ENCODE results near the gene ATE1.
"Not testable (repeated sequence)": the region's sequence is repeated elsewhere in the genome, so short reads cannot be mapped to it uniquely, and the experiment has no call there.

Gene ATE1

GRCh38 chr10:121949451-121949850 is 21.6 kb upstream of the ATE1 start:
- no peaks in the 10 kb centered on the region for H3K36me3 ChIP-seq (ENCODE audit: control insufficient read depth, insufficient read depth, low read length)
- H3K9me3 ChIP-seq (ENCODE audit: control insufficient read depth, low read length) = no peaks in the 10 kb centered on the region
- H3K4me3 ChIP-seq (ENCODE audit: low read length) = no peak overlapping the region
- H3K9ac ChIP-seq (ENCODE audit: low read length) = no peak overlapping the region
- no peaks in the 10 kb centered on the region for H3K27me3 ChIP-seq (ENCODE audit: control insufficient read depth, insufficient read depth, low read length)
- peaks cover 13% of the 10 kb centered on the region for H3K4me1 ChIP-seq (ENCODE audit: control insufficient read depth, insufficient read depth, low read length)

GRCh38 chr10:121949049-121949448 is 21.2 kb upstream of the ATE1 start:
- Histone ChIP-seq H3K4me3 (ENCODE audit: low read length) (no peak overlapping the region), H3K9ac (ENCODE audit: low read length) (no peak overlapping the region), H3K36me3 (ENCODE audit: control insufficient read depth, insufficient read depth, low read length) (no peaks in the 10 kb centered on the region), H3K27me3 (ENCODE audit: control insufficient read depth, insufficient read depth, low read length) (no peaks in the 10 kb centered on the region), H3K4me1 (ENCODE audit: control insufficient read depth, insufficient read depth, low read length) (peaks cover 13% of the 10 kb centered on the region), H3K9me3 (ENCODE audit: control insufficient read depth, low read length) (no peaks in the 10 kb centered on the region)

GRCh38 chr10:121947343-121948330 is 19.8 kb upstream of the ATE1 start:
- H3K27me3 ChIP-seq (ENCODE audit: control insufficient read depth, insufficient read depth, low read length) = no peaks in the 10 kb centered on the region
- H3K36me3 ChIP-seq (ENCODE audit: control insufficient read depth, insufficient read depth, low read length) = no peaks in the 10 kb centered on the region

GRCh38 chr10:121942749-121943416 is 15.1 kb upstream of the ATE1 start:
- Histone ChIP-seq H3K4me3 (ENCODE audit: low read length) (no peak overlapping the region), H3K4me1 (ENCODE audit: control insufficient read depth, insufficient read depth, low read length) (peaks cover 4% of the 10 kb centered on the region), H3K36me3 (ENCODE audit: control insufficient read depth, insufficient read depth, low read length) (no peaks in the 10 kb centered on the region), H3K9me3 (ENCODE audit: control insufficient read depth, low read length) (no peaks in the 10 kb centered on the region), H3K9ac (ENCODE audit: low read length) (no peak overlapping the region), H3K27me3 (ENCODE audit: control insufficient read depth, insufficient read depth, low read length) (no peaks in the 10 kb centered on the region)

More at GRCh38 chr10:121947343-121948330, 19.8 kb upstream of the ATE1 start:
- Histone ChIP-seq H3K9me3 (ENCODE audit: control insufficient read depth, low read length) (no peaks in the 10 kb centered on the region), H3K4me3 (ENCODE audit: low read length) (no peak overlapping the region), H3K4me1 (ENCODE audit: control insufficient read depth, insufficient read depth, low read length) (peaks cover 13% of the 10 kb centered on the region), H3K9ac (ENCODE audit: low read length) (no peak overlapping the region)

- H3K36me3 ChIP-seq (ENCODE audit: control insufficient read depth, insufficient read depth, low read length) = no peaks in the 10 kb centered on the region
- H3K27me3 ChIP-seq (ENCODE audit: control insufficient read depth, insufficient read depth, low read length) = no peaks in the 10 kb centered on the region
- no peak overlapping the region for H3K9ac ChIP-seq (ENCODE audit: low read length)
- no peak overlapping the region for H3K4me3 ChIP-seq (ENCODE audit: low read length)
- H3K9me3 ChIP-seq (ENCODE audit: control insufficient read depth, low read length) = no peaks in the 10 kb centered on the region
- no peaks in the 10 kb centered on the region for H3K4me1 ChIP-seq (ENCODE audit: control insufficient read depth, insufficient read depth, low read length)
These were observed 13.7 kb upstream of the ATE1 start for GRCh38 chr10:121941532-121941931.

DNA sequence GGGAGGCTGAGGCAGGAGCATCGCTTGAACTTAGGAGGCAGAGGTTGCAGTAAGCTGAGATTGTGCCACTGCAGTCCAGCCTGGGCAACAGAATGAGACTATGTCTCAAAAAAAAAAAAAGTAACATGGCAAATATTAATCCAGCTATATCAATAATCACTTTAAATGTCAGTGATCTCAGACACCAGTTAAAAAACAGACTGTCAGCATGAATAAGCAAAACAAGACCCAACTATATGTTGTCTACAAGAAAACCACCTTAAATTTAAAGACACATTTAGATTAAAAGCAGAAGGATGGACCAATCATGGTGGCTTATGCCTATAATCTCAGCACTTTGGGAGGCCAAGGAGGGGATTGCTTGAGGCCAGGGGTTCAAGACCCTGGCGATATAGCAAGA is 8.5 kb upstream of the ATE1 start:
- no peaks in the 10 kb centered on the region for H3K9me3 ChIP-seq (ENCODE audit: control insufficient read depth, low read length)
- H3K9ac ChIP-seq (ENCODE audit: low read length) = no peak overlapping the region
- peaks cover 14% of the 10 kb centered on the region for H3K4me1 ChIP-seq (ENCODE audit: control insufficient read depth, insufficient read depth, low read length)
- H3K36me3 ChIP-seq (ENCODE audit: control insufficient read depth, insufficient read depth, low read length) = no peaks in the 10 kb centered on the region
- no peaks in the 10 kb centered on the region for H3K27me3 ChIP-seq (ENCODE audit: control insufficient read depth, insufficient read depth, low read length)
- H3K4me3 ChIP-seq (ENCODE audit: low read length) = no peak overlapping the region

DNA sequence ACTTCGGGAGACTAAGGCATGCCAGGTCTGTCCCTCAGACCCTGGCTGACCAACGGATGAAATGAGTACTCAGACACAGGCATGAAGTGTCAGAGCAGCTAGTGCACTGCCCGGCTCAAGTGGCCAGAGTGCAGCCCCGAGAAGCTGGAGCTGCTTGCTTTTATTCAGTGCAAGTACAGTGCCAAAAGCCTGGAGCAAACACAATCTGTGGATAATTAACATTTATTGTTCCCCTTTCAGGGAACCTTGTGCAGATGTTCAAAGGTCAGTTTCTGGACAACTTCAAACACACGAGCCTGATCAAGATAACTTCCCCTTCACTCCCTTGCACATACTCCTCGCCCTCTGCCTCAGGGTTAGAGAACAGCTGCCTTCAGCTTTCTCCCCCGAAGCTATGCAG is 7.9 kb upstream of the ATE1 start:
- Histone ChIP-seq H3K36me3 (ENCODE audit: control insufficient read depth, insufficient read depth, low read length) (no peaks in the 10 kb centered on the region), H3K9me3 (ENCODE audit: control insufficient read depth, low read length) (no peaks in the 10 kb centered on the region), H3K4me1 (ENCODE audit: control insufficient read depth, insufficient read depth, low read length) (peaks cover 14% of the 10 kb centered on the region), H3K9ac (ENCODE audit: low read length) (no peak overlapping the region), H3K4me3 (ENCODE audit: low read length) (no peak overlapping the region), H3K27me3 (ENCODE audit: control insufficient read depth, insufficient read depth, low read length) (no peaks in the 10 kb centered on the region)

GRCh38 chr10:121930268-121931085 is 2.6 kb upstream of the ATE1 start:
- not testable (repeated sequence) for H3K4me1 ChIP-seq (ENCODE audit: control insufficient read depth, insufficient read depth, low read length); H3K9ac ChIP-seq (ENCODE audit: low read length); H3K36me3 ChIP-seq (ENCODE audit: control insufficient read depth, insufficient read depth, low read length); H3K27me3 ChIP-seq (ENCODE audit: control insufficient read depth, insufficient read depth, low read length); H3K4me3 ChIP-seq (ENCODE audit: low read length); H3K9me3 ChIP-seq (ENCODE audit: control insufficient read depth, low read length)

DNA sequence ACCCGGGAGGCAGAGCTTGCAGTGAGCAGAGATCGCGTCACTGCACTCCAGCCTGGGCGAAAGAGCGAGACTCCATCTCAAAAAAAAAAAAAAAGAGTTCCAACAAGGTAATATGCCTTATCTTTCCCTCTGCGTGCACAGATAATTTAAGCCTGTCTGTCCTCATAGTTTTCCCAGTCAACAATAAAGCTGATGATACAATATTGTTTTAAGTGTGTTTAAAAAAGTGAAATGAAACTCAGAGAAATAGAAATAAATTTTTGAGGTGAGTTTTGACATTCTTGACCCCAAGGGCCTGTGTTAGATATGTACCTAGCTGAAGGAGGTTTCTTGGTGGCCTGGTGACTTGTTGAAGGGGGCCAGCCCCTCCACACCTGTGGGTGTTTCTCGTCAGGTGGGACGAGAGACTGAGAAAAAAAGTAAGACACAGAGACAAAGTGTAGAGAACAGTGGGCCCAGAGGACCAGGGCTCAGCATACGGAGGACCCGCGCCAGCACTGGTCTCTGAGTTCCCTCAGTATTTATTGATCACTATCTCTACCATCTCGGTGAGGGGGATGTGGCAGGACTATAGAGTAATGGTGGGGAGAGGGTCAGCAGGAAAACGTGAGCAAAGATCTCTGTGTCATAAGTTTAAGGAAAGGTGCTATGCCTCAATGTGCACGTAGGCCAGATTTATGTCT is 1.9 kb upstream of the ATE1 start:
- H3K4me3 ChIP-seq (ENCODE audit: low read length); H3K36me3 ChIP-seq (ENCODE audit: control insufficient read depth, insufficient read depth, low read length); H3K4me1 ChIP-seq (ENCODE audit: control insufficient read depth, insufficient read depth, low read length); H3K9me3 ChIP-seq (ENCODE audit: control insufficient read depth, low read length); H3K27me3 ChIP-seq (ENCODE audit: control insufficient read depth, insufficient read depth, low read length); H3K9ac ChIP-seq (ENCODE audit: low read length): not testable (repeated sequence)

- H3K36me3 ChIP-seq (ENCODE audit: control insufficient read depth, insufficient read depth, low read length) = no peaks in the 10 kb centered on the region
- H3K9ac ChIP-seq (ENCODE audit: low read length) = peak overlapping the region; percentile 96
- peaks cover 6% of the 10 kb centered on the region for H3K4me1 ChIP-seq (ENCODE audit: control insufficient read depth, insufficient read depth, low read length)
These were observed 675 bp upstream of the ATE1 start for GRCh38 chr10:121928528-121928884.

GRCh38 chr10:121927318-121927840 is 452 bp downstream of the ATE1 start:
- Histone ChIP-seq H3K4me3 (ENCODE audit: low read length) (peak overlapping the region; percentile 77), H3K27me3 (ENCODE audit: control insufficient read depth, insufficient read depth, low read length) (no peaks in the 10 kb centered on the region), H3K36me3 (ENCODE audit: control insufficient read depth, insufficient read depth, low read length) (no peaks in the 10 kb centered on the region), H3K9me3 (ENCODE audit: control insufficient read depth, low read length) (no peaks in the 10 kb centered on the region), H3K9ac (ENCODE audit: low read length) (peak overlapping the region; percentile 96), H3K4me1 (ENCODE audit: control insufficient read depth, insufficient read depth, low read length) (peaks cover 6% of the 10 kb centered on the region)

More at GRCh38 chr10:121928528-121928884, 675 bp upstream of the ATE1 start:
- H3K27me3 ChIP-seq (ENCODE audit: control insufficient read depth, insufficient read depth, low read length) = no peaks in the 10 kb centered on the region
- H3K9me3 ChIP-seq (ENCODE audit: control insufficient read depth, low read length) = no peaks in the 10 kb centered on the region
- peak overlapping the region; percentile 95 for H3K4me3 ChIP-seq (ENCODE audit: low read length)

All from mucosa of stomach (tissue), 1 donor.